ENCODE results near the gene ZNF74.

Gene ZNF74

DNA sequence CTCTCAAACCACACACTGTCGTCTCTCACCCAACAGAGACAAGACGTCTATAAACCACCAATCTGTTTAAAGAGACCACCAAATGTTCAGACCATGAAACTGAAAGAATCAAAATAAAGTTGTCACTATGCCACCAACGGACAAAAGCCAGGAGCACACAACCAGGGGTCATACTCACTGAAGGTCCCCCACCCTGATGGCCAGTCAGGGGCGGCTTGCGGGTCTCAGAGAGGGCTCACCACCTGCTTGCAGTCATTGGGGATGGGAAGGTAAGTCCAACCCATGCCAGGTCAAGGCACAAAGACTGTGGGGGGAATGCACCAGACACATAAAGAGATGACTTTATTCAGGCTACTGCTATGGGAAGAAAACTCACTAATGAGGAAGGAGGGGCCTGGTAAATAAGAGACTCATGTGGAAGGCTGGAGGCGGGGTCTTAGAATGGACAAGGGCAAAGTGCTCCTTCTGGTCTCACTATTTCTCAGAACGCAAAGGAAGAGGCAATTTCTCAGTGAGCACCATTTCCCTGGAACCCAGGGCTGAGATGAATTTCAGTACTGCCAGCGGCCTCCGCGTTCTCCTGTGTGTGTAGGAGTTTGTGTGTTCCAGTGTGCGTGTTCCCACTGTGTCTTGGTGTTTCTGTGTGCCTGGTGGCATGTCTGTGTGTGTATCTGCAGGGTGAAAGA is 26.3 kb downstream of the ZNF74 start:
- DNase-seq (ENCODE audit: low read depth), result no peak

DNA sequence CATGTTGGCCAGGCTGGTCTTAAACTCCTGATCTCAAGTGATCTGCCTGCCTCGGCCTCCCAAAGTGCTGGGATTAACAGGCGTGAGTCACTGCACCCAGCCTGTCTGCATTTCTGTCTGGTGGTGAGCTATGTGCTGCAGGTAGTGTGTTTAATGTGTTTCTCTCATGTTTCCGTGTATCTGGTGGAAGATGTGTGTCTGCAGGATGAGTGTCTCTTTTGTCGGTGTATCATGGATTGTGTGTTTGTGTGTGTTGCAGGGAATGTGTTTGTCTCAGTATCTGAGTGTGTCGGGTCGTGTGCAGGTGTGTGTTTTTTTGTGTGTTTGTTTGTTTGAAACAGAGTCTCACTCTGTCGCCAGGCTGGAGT is 27.5 kb downstream of the ZNF74 start:
- DNase-seq (ENCODE audit: low read depth), result no peak

DNA sequence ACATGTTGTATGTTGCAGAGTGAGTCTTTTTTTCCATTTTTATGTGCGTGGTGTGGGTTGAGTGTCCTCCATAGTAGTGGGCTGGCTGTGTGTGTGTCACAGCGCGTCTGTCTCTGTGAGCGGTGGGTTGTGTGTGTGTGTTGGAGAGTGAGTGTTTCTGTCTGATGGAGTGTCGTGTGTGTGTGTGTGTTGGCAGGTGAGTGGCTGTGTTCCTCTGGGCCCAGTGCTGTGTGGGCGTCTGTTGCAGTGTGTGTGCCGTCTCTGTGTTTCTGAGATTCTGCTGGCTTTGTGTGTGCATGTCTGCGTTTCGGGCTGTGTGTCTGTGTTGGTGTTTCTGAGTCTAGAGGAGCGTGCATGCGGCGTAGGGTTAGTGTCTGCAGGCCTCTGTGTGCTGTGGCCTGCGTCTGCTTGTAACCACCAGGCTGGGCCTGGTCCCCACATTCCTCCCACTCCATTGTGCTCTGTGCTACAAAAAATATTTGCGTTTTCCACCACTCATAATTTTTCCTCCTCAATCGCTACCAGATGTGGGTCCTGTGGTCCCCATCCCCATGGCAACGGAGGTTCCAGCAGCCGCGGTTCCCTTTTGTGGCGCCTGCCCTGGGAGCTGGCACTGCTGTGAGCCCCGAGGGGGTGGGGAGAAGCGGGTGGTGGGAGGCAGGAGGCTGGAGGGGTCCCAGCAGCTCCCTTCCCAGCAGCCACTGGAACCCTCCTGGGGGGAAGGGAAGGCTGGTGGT is 28.5 kb downstream of the ZNF74 start:
- no peak for DNase-seq (ENCODE audit: low read depth)

DNA sequence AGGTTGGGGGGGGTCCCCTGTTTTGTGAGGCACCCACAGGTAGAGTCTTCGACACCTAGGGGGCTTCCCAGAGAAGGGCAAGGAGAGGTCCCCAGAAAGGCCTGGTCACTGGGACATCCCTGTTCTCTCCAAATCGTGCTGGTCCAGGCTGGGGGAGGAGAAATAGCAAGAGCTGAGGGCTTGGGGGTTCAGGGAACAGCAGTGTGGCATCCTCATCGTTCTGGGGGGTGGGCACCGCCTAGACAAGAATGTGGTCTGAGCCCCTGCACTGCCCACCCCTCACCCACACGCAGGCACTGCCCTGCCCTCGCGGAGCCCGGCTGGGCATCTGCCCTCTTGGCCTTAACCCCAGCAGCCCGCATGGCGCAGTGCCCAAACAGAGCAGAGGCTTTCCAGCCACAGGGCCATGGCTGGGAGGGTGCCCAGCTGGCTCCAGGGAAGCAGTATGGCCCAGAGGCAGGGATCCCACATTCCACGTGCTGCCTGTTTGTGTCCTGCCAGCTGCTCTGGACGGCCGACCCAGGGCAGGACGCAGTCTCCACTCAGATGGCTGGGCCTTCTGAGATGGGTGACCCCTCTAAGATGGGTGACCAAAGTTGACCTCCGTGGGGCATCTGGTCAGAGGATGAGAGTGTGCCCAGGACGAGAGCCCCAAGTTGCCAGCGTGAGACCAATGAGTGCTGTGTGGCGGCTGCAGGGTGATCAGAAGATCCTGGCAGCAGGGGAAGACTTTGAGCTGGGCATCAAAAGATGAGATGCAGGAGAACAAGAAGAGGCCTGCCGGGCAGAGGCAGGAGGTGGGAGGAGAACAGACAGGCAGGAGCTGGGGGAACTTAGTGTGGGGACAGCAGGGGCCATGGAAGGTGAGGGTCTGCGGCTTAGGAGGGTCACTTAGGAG is 29.3 kb downstream of the ZNF74 start:
- no peak for DNase-seq (ENCODE audit: low read depth)

DNA sequence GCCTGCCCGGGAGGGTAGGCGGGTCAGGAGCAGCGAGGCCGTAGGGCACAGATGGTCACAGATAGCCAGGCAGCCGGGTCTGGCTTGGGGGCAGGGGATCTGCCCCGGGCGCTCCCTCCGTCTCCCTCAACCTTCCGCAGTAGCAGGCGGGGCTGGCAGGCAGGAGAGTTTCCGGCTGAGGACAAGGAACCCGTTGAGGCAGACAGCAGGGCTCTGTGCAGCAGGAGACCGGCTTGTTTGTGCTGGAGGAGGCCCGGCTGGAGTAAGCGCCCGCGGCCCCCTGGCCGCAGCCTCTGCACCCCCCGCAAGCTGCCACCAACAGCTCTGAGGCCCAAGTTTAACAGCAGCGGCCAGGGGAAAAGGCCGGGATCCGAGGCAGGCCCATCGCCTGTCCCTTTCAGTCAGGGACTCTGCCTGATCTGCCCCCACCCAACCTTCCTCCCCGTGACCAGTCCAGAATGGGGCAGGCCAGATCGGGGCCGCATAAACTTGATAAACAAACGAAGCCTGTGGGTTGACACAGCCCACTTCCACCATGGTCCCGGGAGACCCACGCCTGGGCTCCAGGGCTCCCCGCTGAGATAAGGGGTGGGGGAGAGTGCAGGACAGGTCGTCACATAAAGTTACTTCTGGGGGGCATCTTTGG is 30.1 kb downstream of the ZNF74 start:
- DNase-seq (ENCODE audit: low read depth), result no peak

DNA sequence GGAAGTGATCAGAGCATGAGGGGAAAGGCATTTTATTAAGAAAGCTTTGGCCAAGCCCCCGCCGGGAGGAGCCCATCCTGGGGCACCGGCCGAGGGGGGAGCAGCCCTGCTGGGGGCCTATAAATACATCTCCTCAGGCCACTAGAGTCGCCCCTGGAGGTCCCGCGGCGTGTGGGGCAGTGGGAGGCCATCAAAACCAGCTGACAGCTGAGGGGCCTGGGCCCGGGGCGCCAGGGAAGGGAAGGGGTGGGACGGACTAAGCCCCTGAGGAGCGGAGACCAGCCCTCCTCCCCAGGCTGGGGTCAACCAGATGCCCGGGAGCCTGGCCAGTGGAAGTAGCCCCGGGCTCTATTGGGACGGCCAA is 30.6 kb downstream of the ZNF74 start:
- DNase-seq (ENCODE audit: low read depth), result no peak

DNA sequence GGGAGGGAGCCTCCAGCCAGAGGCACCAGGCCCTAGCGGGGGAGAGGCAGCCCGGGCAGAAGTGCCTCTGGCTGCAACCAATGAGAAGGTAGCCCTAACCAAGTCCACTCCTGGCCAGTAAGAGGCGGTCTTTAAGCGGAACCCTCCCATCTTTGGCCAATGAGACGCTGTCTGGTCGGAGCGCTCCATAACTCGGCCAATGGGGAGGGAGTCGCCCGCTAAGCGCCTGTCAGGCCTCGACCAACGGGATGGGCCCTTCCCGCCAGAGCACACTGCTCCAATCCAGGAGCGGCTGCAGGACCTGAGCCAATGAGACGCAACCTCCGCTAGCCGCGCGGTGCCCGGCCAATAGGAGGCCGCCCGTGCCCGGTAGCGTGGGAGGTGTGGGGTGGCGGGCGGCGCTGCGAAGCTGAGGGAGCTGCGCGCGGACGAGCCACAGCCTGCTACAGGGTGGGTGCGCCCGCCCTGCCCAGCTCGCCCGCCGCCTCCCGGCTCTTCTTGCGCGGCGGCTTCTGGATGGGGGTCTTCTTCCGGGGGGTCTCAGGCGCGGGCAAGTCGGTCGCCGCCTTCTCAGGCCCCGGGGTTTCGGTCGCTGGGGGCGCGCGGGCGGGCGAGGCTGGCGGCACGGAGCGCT is 31.1 kb downstream of the ZNF74 start:
- DNase-seq (ENCODE audit: low read depth), result no peak

DNA sequence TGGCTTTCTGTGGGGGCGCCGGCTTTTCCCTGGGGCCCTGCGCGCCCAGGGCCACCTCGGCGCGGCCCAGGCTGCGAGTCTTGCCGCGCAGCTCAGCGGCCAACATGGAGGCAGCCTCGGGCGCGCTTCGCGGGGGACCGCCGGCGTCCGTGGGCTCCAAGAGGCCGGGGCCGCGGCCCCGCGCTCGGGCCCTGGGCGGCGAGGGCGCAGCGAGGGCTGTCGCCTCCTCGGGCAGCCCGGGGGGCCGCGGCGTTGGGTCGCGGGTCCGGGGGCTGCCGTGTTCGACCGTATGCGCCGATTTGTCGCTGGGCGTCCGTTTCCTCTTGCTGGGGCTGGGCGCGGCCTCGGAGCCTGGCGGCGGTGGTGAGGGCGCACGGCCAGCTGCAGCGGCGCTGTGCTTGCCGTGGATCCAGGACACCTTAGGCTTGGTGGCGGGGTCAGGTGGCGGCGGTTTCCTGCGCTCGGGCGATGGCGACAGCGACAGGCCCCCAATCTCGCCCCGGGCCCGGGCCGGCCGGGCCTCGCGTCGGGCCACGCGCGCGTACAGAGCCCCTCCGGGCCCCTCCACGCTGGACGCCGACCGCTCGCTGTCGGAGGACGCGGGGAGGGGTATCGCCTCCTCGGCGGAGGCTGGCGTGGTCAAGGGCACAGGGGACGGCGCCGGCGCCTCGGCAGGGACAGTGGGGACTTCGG is 31.8 kb downstream of the ZNF74 start:
- no peak for DNase-seq (ENCODE audit: low read depth)

DNA sequence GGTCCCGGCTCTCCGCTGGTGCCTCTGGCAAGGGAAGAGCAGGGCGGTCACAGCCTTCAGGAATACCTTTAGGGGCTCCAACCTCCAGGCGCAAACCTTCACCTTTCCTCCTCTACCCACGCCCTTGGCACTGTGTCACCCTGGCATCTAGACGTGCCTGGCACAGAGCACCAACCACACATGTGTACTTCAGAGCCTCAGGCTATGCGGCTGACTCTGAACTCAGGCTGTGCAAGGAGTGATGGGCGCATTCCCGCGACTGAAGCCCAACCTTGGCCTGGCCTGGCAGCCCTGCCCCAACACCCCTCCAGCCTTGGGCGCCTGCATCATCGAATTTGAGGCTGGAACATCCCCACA is 32.3 kb downstream of the ZNF74 start:
- DNase-seq (ENCODE audit: low read depth), result no peak

DNA sequence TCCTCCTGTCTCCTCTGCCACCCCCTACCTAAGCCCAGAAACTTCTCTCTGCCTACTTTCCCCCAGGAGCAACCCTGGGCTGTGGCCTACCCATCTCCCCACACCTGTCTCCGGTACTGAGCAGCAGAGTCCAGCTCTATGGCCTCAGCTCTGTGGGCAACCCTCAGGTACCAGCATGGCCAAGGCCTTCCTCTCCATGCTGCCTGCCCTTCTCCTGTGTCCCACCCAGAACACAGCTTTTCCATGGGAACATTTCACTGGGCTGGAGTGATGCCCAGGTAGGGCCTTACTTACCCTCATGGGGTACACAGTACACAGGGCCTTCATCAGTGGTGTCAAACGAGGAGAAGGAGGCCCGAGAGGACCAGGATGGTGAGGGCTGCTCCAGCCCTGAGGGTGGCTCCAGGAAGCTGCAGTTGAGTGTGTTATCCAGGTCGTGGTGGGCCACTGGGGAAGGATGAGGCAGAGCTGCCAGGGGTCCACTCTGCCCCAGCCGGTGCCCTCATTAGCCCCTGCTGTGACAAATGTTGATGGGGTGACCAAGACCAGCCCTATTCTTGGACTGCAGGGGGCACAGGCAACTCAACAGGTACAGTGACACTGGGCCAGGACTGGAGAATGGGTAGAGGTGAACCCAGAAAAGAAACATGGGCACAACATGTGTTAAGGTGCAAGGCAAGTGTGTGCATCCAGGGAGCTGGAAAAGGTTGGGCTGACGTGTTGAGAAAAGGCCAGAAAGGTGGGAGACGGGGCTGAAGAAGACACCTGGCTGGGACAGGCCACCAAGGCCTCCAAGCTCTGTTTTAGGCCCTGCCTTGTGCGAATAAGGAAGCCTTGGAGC is 33.4 kb downstream of the ZNF74 start:
- DNase-seq (ENCODE audit: low read depth), result no peak

DNA sequence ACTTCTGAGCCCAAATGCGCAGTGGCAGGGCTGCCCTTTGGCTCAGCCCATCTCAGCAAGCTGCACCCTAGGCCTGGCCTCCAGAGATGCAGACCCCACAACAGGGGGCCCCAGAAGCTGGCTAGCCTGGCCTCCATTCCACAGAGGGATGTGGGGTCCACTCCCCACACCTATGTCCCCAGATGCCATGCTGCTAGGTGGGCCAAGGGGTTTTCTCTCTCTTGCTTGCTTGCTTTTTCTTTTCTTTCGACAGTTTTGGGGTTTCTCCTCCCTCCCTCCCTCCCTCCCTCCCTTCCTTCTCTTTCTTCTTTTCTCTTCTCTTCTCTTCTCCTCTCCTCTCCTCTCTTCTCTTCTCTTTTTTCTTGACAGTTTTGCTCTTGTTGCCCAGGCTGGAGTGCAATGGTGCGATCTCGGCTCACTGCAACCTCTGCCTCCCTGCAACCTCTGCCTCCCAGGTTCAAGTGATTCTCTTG is 34.0 kb downstream of the ZNF74 start:
- no peak for DNase-seq (ENCODE audit: low read depth)

DNA sequence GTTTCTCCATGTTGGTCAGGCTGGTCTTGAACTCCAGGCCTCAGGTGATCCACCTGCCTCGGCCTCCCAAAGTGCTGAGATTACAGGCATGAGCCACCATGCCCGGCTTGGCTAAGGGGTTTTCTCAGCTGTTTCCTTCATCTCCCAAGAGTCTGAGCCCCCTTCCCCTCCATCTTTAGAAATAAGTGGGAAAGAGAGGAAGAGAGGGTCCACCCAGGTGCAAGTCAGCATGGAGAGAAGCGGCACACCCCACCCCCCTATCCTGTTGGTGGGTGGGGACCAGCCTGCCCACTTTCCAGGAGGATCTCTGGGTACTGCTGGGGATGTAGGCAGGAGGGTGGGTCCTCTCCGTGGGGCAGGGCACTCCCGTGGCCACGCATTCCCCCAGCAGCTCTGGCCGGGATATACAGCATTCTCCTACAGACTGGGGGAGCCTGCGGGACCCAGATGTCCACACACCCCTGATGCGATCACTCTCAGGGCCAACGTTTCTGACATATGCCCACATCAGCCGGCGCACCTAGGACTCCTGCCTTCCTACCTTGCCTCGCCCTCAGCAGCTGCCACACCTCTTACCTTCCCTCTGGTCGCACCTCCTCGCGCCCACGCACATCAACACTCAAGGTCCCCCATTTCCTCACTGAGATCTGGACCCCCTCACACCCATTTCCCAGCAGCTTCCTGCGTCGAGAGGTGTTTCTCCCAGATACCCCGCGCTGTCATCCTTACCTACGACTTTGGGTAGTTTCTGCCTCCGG is 34.7 kb downstream of the ZNF74 start:
- DNase-seq (ENCODE audit: low read depth), result no peak

DNA sequence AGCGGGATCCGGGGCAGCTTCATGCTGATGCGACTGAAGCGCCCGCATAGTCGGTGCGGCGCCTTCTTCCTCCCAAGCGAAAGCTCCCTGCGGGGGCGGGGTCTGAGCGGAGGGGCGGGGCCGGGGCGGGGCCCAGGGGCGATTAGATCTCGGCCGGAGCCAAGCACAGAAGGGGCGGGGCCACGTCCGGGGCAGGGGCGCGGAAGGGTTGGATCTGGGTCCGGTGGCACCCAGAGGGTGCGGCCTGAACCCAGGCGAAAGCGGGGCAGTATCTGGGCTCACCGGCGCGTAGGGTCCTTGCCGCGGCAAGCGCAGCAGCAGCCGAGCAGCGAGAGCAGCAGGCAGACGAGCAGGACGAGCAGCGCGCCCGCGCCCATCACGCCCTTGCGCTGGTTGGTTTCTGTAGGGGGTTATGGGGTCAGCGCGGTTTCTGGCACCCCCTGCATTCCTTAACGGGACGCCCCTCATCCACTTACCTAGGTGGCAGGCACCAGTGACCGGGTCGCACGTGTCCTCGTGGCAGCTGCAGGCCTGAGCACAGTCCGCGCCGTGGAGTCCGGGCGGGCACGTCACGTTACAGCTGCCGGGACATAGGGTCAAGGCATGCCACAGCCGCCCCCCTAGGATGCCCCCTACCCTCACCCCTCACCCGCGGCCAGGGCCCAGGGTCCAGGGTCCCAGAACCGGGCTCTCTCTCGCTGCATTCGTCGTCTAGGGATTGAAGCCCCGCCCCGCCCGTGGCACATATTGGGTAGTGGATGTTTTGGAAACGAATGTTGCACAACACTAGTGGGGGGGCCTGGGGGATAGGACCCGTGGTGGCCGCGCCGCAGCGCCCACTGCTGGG is 35.5 kb downstream of the ZNF74 start:
- peak; percentile 75 for DNase-seq (ENCODE audit: low read depth)

DNA sequence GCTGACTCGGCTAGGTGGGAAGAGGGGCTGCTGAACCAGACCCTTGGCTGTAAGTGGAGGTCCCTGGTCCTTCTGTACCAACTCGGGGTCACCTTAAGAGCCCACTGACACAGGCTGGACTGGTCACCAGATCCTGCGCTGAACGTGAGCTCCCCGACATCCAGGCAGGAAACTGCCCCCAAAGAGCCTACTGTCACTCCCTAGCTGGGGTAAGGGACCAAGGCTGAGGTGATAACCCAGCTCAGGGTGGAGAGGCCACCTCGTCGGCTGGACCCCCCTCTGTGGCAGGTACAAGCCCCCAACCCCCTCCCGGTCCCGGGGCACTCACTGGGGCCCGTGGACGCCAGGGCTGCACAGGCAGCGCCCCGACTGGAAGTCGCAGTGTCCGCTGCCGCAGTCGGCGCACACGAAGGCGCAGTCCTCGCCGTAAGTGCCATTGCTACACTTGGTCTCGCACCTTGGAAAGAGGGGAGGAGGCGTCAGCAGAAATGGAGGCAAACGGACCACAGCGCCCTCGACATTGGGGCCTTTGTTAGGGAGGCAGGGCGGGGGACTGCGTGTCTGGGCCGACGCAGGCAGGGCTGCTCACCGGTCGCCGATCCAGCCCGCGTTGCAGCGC is 36.3 kb downstream of the ZNF74 start:
- no peak for DNase-seq (ENCODE audit: low read depth)

DNA sequence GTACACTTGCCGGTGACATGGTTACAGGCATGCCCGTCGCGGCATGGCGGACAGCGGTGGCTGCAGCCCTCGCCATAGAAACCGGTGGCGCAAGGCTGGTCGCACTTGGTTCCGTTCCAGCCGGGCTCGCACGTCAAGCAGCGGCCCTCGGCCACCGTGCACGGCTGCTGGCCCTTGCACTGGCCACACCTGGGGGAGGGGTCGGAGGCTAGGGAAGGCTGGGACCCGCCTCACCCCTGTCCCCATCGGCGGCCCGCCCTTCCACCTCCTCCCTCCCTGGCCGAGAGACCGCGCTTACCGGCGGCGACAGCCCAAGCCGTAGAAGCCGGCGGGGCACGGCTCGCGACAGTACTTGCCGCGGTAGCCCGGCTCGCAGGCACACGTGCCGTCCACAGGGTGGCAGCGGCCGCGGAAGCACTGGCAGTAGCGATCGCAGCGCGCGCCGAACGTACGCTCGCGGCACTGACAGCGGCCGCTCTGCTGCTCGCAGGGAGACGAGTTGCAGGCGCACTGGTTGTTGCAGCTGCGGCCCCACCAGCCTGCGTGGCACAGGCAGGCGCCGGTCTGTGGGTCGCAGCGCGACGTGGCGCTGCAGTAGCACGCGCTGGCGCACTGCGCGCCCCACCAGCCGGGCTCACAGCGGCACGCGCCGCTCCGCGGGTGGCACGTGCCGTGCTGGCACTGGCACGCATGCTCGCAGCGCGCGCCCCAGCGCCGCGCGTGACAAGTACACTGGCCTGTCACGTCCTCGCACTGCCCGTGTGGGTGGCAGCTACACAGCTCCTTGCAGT is 37.0 kb downstream of the ZNF74 start:
- DNase-seq (ENCODE audit: low read depth), result peak; percentile 36

DNA sequence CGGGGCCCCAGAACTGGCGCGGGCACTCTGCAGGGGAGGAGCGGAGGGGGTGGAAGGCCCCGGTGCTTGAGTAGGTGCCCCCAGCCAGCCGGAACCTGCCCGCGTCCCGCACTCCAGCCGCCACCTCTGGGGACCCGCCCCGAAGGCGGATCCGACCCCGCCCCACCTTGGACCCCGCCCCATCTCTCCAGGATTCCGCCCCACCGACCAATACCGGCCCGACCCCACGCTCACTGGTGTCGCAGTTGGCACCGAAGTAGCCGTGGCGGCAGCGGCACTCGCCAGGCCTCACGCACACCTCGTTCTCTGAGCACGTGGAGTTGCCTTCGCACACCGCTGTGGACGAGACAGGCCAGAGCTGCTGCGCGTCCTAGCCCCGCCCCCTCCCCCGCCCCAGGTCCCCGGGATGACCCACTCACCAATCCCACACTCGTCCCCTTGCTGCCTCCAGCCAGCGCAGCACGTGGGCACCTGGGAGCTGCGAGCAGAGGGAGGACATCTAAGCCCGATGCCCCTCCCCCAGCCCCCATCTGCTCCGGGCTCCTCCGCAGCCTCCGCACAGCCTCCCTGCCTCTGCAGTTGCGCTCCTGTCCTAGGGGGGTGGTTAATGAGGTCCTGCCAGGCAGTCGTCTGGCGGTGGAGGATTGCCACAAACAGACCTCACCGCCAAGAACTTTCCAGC is 37.7 kb downstream of the ZNF74 start:
- DNase-seq (ENCODE audit: low read depth), result no peak

DNA sequence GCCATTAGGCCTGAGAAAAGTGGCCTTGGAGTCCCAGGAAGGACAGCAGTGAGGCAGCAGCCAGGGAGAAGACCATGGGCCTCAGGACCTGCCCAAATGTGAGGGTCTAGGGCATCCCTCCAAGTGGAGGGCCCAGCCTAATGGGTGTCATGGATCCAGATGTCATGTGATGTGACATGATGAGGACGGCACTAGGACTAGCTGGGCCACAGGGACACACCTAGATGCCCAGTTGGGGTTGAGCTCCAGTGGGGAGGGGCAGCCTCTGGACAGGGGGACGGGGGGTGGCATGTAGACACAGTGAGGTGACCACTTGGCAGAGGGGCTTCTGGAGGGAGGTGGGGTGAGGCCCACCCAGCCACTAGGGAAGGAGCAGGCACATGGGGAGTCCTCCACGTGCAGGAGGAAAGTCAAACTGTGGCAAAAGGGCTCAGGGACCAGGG is 38.3 kb downstream of the ZNF74 start:
- no peak for DNase-seq (ENCODE audit: low read depth)
